Neuronal stem cell (in vitro differentiated cells): ENCODE measurements around the gene PTPRE. TPM values are rescaled to one million over a fixed set of nuclear protein-coding genes. Genes with fewer than 3 reads are reported as not detected.
A peak's percentile ranks its signal among the peaks of the same experiment; 100 is the strongest.

Source experiments
- DNase-seq: peaks from one replicate; pipeline ENCODE4 v3.0.0-alpha.2; 2013; ENCODE audit warnings: low spot score
- H2AFZ ChIP-seq: one replicate; pipeline ENCODE4 v1.6.1; 2013; ENCODE audit warnings: mild to moderate bottlenecking, low read length, inconsistent platforms
- H2AK5ac ChIP-seq: 2 replicates; pipeline ENCODE4 v1.6.1; 2013; ENCODE audit warnings: low read depth, mild to moderate bottlenecking, inconsistent platforms, low read length, moderate library complexity, mixed read lengths
- H2BK120ac ChIP-seq: 2 replicates; pipeline ENCODE4 v1.6.1; 2013; ENCODE audit warnings: low read depth, mild to moderate bottlenecking, inconsistent platforms, low read length, moderate library complexity, mixed read lengths
- H2BK12ac ChIP-seq: one replicate; pipeline ENCODE4 v1.6.1; 2013; ENCODE audit warnings: low read length, inconsistent platforms
- H2BK15ac ChIP-seq: 2 replicates; pipeline ENCODE4 v1.6.1; 2013; ENCODE audit warnings: mild to moderate bottlenecking, low read length, inconsistent platforms, mixed read lengths
- H2BK5ac ChIP-seq: one replicate; pipeline ENCODE4 v1.6.1; 2013; ENCODE audit warnings: inconsistent platforms, mild to moderate bottlenecking, low read length, moderate library complexity
- H3K14ac ChIP-seq: one replicate; pipeline ENCODE4 v1.6.1; 2013; ENCODE audit warnings: low read length, inconsistent platforms
- H3K18ac ChIP-seq: 2 replicates; pipeline ENCODE4 v1.6.1; 2013; ENCODE audit warnings: low read length, inconsistent platforms
- H3K23ac ChIP-seq: 2 replicates; pipeline ENCODE4 v1.6.1; 2013; ENCODE audit warnings: low read depth, mild to moderate bottlenecking, mixed read lengths, low read length, inconsistent platforms; ENCODE audit not compliant: poor library complexity
- H3K27ac ChIP-seq: replicated peaks from 3 replicates; pipeline ENCODE4 v1.5.1; 2013; ENCODE audit warnings: low read length, inconsistent platforms
- H3K27me3 ChIP-seq, 3 experiments: 2 replicates each; pipeline ENCODE4 v1.6.1; 2013; ENCODE audit warnings: low read length in 3 of 3, mild to moderate bottlenecking in 2 of 3, inconsistent platforms in 1 of 3, low read depth in 1 of 3, mixed read lengths in 1 of 3, moderate library complexity in 1 of 3; ENCODE audit not compliant: control insufficient read depth in 3 of 3, insufficient read depth in 3 of 3
- H3K36me3 ChIP-seq, 2 donors: replicated peaks in 1 of 2; 2 replicates each; pipeline ENCODE4 v1.6.1; 2013; ENCODE audit warnings: low read length in 2 of 2; ENCODE audit not compliant: control insufficient read depth in 2 of 2, insufficient read depth in 2 of 2
- H3K4ac ChIP-seq: 2 replicates; pipeline ENCODE4 v1.6.1; 2013; ENCODE audit warnings: inconsistent platforms, mild to moderate bottlenecking, low read length, moderate library complexity
- H3K4me1 ChIP-seq, 2 donors: 1 replicate in 1 of 2; 2 replicates in 1 of 2; pipeline ENCODE4 v1.6.1; 2013; ENCODE audit warnings: low read length in 2 of 2, low read depth in 1 of 2; ENCODE audit not compliant: control insufficient read depth in 2 of 2, insufficient read depth in 1 of 2
- H3K4me2 ChIP-seq: one replicate; pipeline ENCODE4 v1.6.1; 2013; ENCODE audit warnings: mild to moderate bottlenecking, low read length, inconsistent platforms; ENCODE audit not compliant: insufficient read depth, poor library complexity, severe bottlenecking
- H3K4me3 ChIP-seq, 2 donors: 2 replicates each; pipeline ENCODE4 v1.5.1; 2013; ENCODE audit warnings: low read length in 2 of 2, mild to moderate bottlenecking in 2 of 2, inconsistent platforms in 1 of 2, moderate library complexity in 1 of 2
- H3K79me1 ChIP-seq: one replicate; pipeline ENCODE4 v1.6.1; 2013; ENCODE audit warnings: low read depth, mild to moderate bottlenecking, inconsistent platforms, low read length, moderate library complexity
- H3K9ac ChIP-seq: one replicate; pipeline ENCODE4 v1.6.1; 2013; ENCODE audit warnings: mild to moderate bottlenecking, low read depth, low read length, inconsistent platforms; ENCODE audit not compliant: poor library complexity
- H3K9me3 ChIP-seq, 2 donors: replicated peaks in 1 of 2; 2 replicates each; pipeline versions ENCODE3 to v1.6.1; 2013; ENCODE audit warnings: low read length in 2 of 2, mild to moderate bottlenecking in 2 of 2, inconsistent platforms in 1 of 2, low read depth in 1 of 2, mixed read lengths in 1 of 2, moderate library complexity in 1 of 2; ENCODE audit not compliant: control insufficient read depth in 2 of 2, insufficient read depth in 1 of 2
- H4K8ac ChIP-seq: one replicate; pipeline ENCODE4 v1.6.1; 2013; ENCODE audit warnings: low read depth, mild to moderate bottlenecking, inconsistent platforms, low read length, moderate library complexity
- H4K91ac ChIP-seq: one replicate; pipeline ENCODE4 v1.6.1; 2013; ENCODE audit warnings: low read length, low read depth, mild to moderate bottlenecking, inconsistent platforms; ENCODE audit not compliant: poor library complexity
- WGBS, 2 donors: extraction: QIAGEN DNeasy Blood & Tissue Kit; methylation state at CpG; one replicate each; pipeline ENCODE4 v1.1.7; 2013; ENCODE audit warnings: missing lambda C conversion rate in 2 of 2, mixed read lengths in 1 of 2; ENCODE audit not compliant: insufficient read length in 2 of 2, insufficient replicate concordance in 1 of 2; ENCODE audit errors: extremely low coverage in 2 of 2; 5-methylcytosine and 5-hydroxymethylcytosine counted together
- polyA plus RNA-seq, 2 experiments: library from polyadenylated mRNA; stranded (reverse); fragments of 200-250 nt; gene quantifications; one replicate each; pipeline ENCODE4 v1.2.3, GENCODE V29; 2013

Gene PTPRE
- 0.52 TPM for polyA plus RNA-seq (2013, experiment 1 of 2)
- 1.0 TPM for polyA plus RNA-seq (2013, experiment 2 of 2)

DNA sequence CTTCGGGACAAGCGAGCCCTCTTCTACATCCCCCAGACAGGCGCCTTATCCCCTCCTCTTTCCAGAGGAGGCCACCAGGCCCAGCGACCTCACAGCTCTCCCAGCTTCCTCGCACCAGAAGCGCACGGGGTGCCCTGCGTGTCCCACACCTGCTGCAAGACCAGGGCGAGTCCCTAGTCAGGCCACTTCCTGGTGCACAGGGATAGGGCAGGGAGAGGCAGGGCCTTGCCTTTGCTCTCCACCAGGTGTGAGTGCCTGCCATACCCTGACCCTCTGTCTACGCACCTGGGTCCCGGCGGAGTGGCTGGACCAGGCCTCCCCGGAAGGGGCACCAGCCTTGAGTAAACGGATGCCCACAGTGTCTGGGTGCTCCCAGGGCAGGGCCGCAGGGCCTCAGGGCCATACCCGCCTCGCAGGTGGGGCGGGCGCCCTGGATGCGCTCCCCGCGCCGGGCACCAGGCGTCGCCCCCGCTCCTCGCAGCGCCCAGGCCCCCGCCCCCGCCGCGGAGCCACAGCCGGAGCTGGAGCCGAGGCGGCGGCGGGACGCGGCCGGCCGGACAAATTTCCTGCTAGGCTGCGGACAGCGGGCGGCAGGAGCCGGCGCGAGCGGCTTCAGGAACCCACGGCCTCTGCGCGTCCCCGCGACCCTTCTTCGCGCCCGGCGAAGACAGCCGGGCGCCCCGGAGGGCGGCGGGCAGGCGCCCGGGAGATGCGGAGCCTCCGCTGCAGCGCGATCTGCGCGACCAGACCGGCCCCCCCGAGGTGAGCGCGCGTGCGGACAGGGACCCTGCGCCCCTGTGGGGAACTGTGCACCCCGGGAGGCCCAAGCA, at the start of gene PTPRE:
Gene PTPRE (plus strand): TSS at position 556 of the 830 bp plus-strand sequence. CDS start 133,779 bp downstream, outside the sequence.
- peak within 1 kb of the TSS; percentile 83 for H3K18ac ChIP-seq
- no peaks in the 10 kb centered on the region for H3K36me3 ChIP-seq
- H2BK15ac ChIP-seq: peak within 1 kb of the TSS; percentile 34
- H3K27me3 ChIP-seq: peaks cover 5 to 52% (median 21%) of the 10 kb centered on the region in 3 experiments
- peak within 1 kb of the TSS; percentile 37 for H3K23ac ChIP-seq
- H3K4me2 ChIP-seq: peak within 1 kb of the TSS; percentile 92
- H3K4me3 ChIP-seq: peak within 1 kb of the TSS; percentile 26 to 81
- H2AK5ac ChIP-seq: peak within 1 kb of the TSS; percentile 53
- H3K4ac ChIP-seq: no peak within 1 kb of the TSS
- no peak within 1 kb of the TSS for H3K27ac ChIP-seq
- H3K4me1 ChIP-seq: peaks cover 2 to 3% of the 10 kb centered on the region in 2 donors
- peak within 1 kb of the TSS; percentile 38 for H2BK120ac ChIP-seq
- no CpG with 5 or more reads among the region's 78 CpGs for WGBS, 2 donors
- no peak within 1 kb of the TSS for H3K14ac ChIP-seq
- peak within 1 kb of the TSS; percentile 78 for H3K9ac ChIP-seq
- no peak within 1 kb of the TSS for H4K91ac ChIP-seq
- no peak within 1 kb of the TSS for H2BK5ac ChIP-seq
- H3K79me1 ChIP-seq: no peaks in the 10 kb centered on the region
- DNase-seq: peak; percentile 65
- no peak within 1 kb of the TSS for H2BK12ac ChIP-seq
- H4K8ac ChIP-seq: no peak within 1 kb of the TSS
- no peaks in the 10 kb centered on the region for H3K9me3 ChIP-seq
- H2AFZ ChIP-seq: peak within 1 kb of the TSS; percentile 91

DNA sequence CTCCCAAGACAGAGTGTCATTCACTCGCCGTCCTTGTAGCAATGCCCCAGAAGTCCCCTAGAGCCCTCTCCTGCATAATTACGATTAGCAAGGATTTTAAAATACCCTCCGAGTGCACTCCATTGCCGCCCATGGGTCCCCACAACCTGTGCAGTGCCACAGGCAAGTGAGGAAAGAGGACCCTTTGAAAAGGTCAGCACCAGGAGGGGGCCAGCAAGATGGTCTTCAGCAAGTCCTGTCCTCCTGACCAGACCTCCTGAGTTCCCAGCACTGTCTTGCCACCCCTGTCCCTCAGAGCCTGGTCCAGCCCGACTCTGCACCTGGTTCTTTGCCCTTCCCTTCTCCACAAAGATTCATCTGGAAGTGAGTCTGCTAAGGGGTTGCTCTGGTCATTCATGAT, 46.3 kb upstream of the PTPRE start:
- H3K14ac ChIP-seq: no peak overlapping the region
- H3K27me3 ChIP-seq: no peaks in the 10 kb centered on the region
- no peaks in the 10 kb centered on the region for H3K36me3 ChIP-seq
- no peak overlapping the region for H4K8ac ChIP-seq
- no peak for DNase-seq
- no peak overlapping the region for H2BK5ac ChIP-seq
- peaks cover 7 to 15% of the 10 kb centered on the region in 2 donors for H3K9me3 ChIP-seq
- H4K91ac ChIP-seq: no peak overlapping the region
- no peak overlapping the region for H2BK120ac ChIP-seq
- H2BK15ac ChIP-seq: no peak overlapping the region
- H3K4me3 ChIP-seq: no peak overlapping the region
- no peak overlapping the region for H2BK12ac ChIP-seq
- H3K4ac ChIP-seq: no peak overlapping the region
- H3K23ac ChIP-seq: no peak overlapping the region
- no peaks in the 10 kb centered on the region for H3K4me1 ChIP-seq
- H2AFZ ChIP-seq: no peak overlapping the region
- H2AK5ac ChIP-seq: no peak overlapping the region
- no peak overlapping the region for H3K4me2 ChIP-seq
- H3K79me1 ChIP-seq: no peaks in the 10 kb centered on the region
- peak overlapping the region; percentile 13 for H3K18ac ChIP-seq
- no CpG with 5 or more reads among the region's 6 CpGs for WGBS, 2 donors
- H3K27ac ChIP-seq: no peak overlapping the region
- H3K9ac ChIP-seq: no peak overlapping the region

DNA sequence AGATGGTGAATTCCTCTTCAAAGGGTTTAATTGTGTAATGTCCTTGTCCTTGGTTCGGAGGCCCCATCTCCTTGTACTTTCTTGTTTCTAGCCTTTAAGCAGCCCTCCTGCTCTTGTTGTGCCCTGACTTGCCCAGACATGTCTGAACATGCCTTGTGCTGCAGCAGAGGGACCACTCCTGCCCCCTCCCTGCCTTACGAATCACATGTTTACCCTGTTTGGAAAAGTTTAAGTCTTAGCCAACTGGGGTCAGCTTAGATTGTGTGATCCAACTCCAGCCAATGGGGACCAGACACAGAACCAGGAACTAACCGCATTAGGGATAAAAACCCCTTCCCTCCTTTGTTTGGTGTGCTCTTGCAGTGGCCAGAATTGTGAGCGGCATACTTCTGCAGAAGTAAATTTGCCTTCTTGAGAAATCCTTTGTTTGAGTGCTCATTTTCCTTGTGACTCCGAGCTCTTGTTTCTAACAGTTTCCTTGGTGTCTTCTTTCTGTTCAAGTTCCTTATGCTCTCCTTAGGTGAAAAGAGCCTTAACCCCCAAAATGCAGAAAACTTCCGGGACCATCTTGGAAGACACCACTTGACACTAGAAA, 43.6 kb upstream of the PTPRE start:
- peak overlapping the region; percentile 45 for H2AFZ ChIP-seq
- no peak overlapping the region for H2BK15ac ChIP-seq
- no CpG with 5 or more reads among the region's 6 CpGs for WGBS, 2 donors
- H3K23ac ChIP-seq: no peak overlapping the region
- no peak overlapping the region for H3K4ac ChIP-seq
- H2AK5ac ChIP-seq: no peak overlapping the region
- no peaks in the 10 kb centered on the region for H3K79me1 ChIP-seq
- no peak overlapping the region for H2BK12ac ChIP-seq
- no peak overlapping the region for H3K18ac ChIP-seq
- H3K27me3 ChIP-seq: no peaks in the 10 kb centered on the region
- H2BK5ac ChIP-seq: no peak overlapping the region
- no peak overlapping the region for H3K4me3 ChIP-seq
- H3K9ac ChIP-seq: no peak overlapping the region
- H2BK120ac ChIP-seq: no peak overlapping the region
- H3K36me3 ChIP-seq: no peaks in the 10 kb centered on the region
- H3K4me2 ChIP-seq: no peak overlapping the region
- no peak overlapping the region for H3K27ac ChIP-seq
- no peak overlapping the region for H4K8ac ChIP-seq
- H4K91ac ChIP-seq: no peak overlapping the region
- H3K4me1 ChIP-seq: no peaks in the 10 kb centered on the region
- H3K14ac ChIP-seq: no peak overlapping the region
- H3K9me3 ChIP-seq: peaks cover 5 to 15% of the 10 kb centered on the region in 2 donors
- DNase-seq: no peak
